IMR-90 (cell line): ENCODE data around the gene SLC37A1.

ENCODE experiments used
- CTCF ChIP-seq: conservative IDR thresholded peaks from 2 replicates; pipeline ENCODE4 v1.5.1; 2012; ENCODE audit warnings: mild to moderate bottlenecking, low read depth, low read length, improper control_type of control experiment
- RCOR1 ChIP-seq: IDR thresholded peaks from 2 replicates; pipeline ENCODE4 v1.6.1; 2012; ENCODE audit warnings: mild to moderate bottlenecking, low read length, improper control_type of control experiment; ENCODE audit not compliant: insufficient replicate concordance
- RFX5 ChIP-seq: IDR thresholded peaks from 2 replicates; pipeline ENCODE4 v1.8.0; 2012; ENCODE audit warnings: low read depth, mild to moderate bottlenecking, low read length, moderate library complexity
- SMC3 ChIP-seq: fragments of 150-350 bp; IDR thresholded peaks from 2 replicates; pipeline ENCODE4 v1.6.1; 2016; ENCODE audit warnings: low read depth, mild to moderate bottlenecking, antibody characterized with exemption, low read length, moderate library complexity

GRCh38 chr21:42538479-42539275 is 25.0 kb downstream of the SLC37A1 start:
- TF ChIP-seq CTCF, result no peak
- no peak for TF ChIP-seq RCOR1
- TF ChIP-seq RFX5, result no peak
- no peak for TF ChIP-seq SMC3
